HG03565 (cell line): ENCODE results near the gene TAF4.
"Not testable (repeated sequence)": the region's sequence is repeated elsewhere in the genome, so short reads cannot be mapped to it uniquely, and the experiment has no call there.

ENCODE experiments used
- ATAC-seq: cut with Tn5 transposase; IDR thresholded peaks from one replicate; pipeline ENCODE4 v1.9.1; 2021; ENCODE audit warnings: mild to moderate bottlenecking, moderate library complexity; ENCODE audit not compliant: unreplicated experiment

The TAF4 gene

GRCh38 chr20:62009322-62009721 is 56.4 kb downstream of the TAF4 start:
- ATAC-seq = no peak

GRCh38 chr20:62008643-62009183 is 57.0 kb downstream of the TAF4 start:
- ATAC-seq = no peak

GRCh38 chr20:62007127-62007647 is 58.5 kb downstream of the TAF4 start:
- ATAC-seq = no peak

- no peak for ATAC-seq
Measured at GRCh38 chr20:62006482-62006881, 59.2 kb downstream of the TAF4 start.

GRCh38 chr20:62004614-62005013 is 61.1 kb downstream of the TAF4 start:
- no peak for ATAC-seq

- no peak for ATAC-seq
Measured at GRCh38 chr20:62003567-62004405, 61.9 kb downstream of the TAF4 start.

GRCh38 chr20:62002882-62003480 is 62.7 kb downstream of the TAF4 start:
- ATAC-seq = no peak

GRCh38 chr20:62001178-62001715 is 64.4 kb downstream of the TAF4 start:
- ATAC-seq = no peak

GRCh38 chr20:61998343-61999121 is 67.1 kb downstream of the TAF4 start:
- ATAC-seq = no peak

GRCh38 chr20:61997891-61998290 is 67.8 kb downstream of the TAF4 start:
- no peak for ATAC-seq

- ATAC-seq = no peak
Measured at GRCh38 chr20:61997372-61997771, 68.3 kb downstream of the TAF4 start.

GRCh38 chr20:61994546-61994945 is 71.1 kb downstream of the TAF4 start:
- no peak for ATAC-seq

GRCh38 chr20:61993058-61993457 is 72.6 kb downstream of the TAF4 start:
- ATAC-seq = no peak

- no peak for ATAC-seq
Measured at GRCh38 chr20:61991476-61991875, 74.2 kb downstream of the TAF4 start.

- ATAC-seq = no peak
Measured at GRCh38 chr20:61990484-61990883, 75.2 kb downstream of the TAF4 start.

GRCh38 chr20:61989741-61990140 is 75.9 kb downstream of the TAF4 start:
- ATAC-seq = no peak

GRCh38 chr20:61988665-61989064 is 77.0 kb downstream of the TAF4 start:
- no peak for ATAC-seq

- no peak for ATAC-seq
Measured at GRCh38 chr20:61986762-61987321, 78.8 kb downstream of the TAF4 start.

GRCh38 chr20:61985096-61985495 is 80.6 kb downstream of the TAF4 start:
- ATAC-seq = no peak

- not testable (repeated sequence) for ATAC-seq
Measured at GRCh38 chr20:61984431-61984830, 81.2 kb downstream of the TAF4 start.

- no peak for ATAC-seq
Measured at GRCh38 chr20:61983965-61984364, 81.7 kb downstream of the TAF4 start.
